RWPE1 (cell line): ENCODE data around the gene TBC1D22A.

Experiments used
- CTCF ChIA-PET: fragments of 350-600 bp; sonication (Branson Sonifier 250); formaldehyde crosslinking; extraction: SDS; loops from one replicate; lab custom pipeline; 2021; lab: Yijun Ruan, JAX
- POLR2A ChIA-PET: fragments of 400-600 bp; formaldehyde crosslinking; extraction: SDS; loops from one replicate; lab custom pipeline; 2020; ENCODE audit warnings: antibody characterized with exemption; ENCODE audit not compliant: low non-redundant PET; lab: Yijun Ruan, JAX
- DNase-seq: peaks from one replicate; pipeline ENCODE4 v3.0.0; 2012; ENCODE audit warnings: low spot score
- H3K27ac ChIP-seq: fragments of 450-650 bp; 2 replicates; pipeline ENCODE4 v1.5.1; 2017
- TF ChIP-seq, protein P1 (sequence below): fragments of 450-650 bp; conservative IDR thresholded peaks from 2 replicates; pipeline ENCODE4 v1.5.1; 2017; ENCODE audit warnings: low read depth, mild to moderate bottlenecking

Gene TBC1D22A

DNA sequence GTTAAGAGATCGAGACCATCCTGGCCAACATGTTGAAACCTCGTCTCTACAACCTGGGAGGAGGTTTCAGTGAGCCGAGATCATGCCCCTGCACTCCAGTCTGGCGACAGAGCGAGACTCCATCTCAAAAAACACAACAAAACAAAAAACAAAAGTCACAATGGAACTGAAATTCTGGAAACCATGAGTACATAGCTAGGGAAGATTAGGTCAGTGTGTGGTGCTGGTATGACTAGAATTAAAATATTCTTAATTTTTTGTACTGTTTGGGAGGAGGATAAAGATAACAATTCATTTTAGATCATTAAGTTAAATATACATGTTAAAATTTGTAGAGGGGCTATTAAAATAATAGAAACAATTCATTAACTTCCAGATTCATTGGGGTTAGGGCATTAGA is 344.4 kb downstream of the TBC1D22A start:
- DNase-seq = no peak
- H3K27ac ChIP-seq = no peak overlapping the region
- ChIA-PET CTCF (no interaction called here), POLR2A (no interaction called here)
- TF ChIP-seq, protein P1, sequence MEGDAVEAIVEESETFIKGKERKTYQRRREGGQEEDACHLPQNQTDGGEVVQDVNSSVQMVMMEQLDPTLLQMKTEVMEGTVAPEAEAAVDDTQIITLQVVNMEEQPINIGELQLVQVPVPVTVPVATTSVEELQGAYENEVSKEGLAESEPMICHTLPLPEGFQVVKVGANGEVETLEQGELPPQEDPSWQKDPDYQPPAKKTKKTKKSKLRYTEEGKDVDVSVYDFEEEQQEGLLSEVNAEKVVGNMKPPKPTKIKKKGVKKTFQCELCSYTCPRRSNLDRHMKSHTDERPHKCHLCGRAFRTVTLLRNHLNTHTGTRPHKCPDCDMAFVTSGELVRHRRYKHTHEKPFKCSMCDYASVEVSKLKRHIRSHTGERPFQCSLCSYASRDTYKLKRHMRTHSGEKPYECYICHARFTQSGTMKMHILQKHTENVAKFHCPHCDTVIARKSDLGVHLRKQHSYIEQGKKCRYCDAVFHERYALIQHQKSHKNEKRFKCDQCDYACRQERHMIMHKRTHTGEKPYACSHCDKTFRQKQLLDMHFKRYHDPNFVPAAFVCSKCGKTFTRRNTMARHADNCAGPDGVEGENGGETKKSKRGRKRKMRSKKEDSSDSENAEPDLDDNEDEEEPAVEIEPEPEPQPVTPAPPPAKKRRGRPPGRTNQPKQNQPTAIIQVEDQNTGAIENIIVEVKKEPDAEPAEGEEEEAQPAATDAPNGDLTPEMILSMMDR = no peak

DNA sequence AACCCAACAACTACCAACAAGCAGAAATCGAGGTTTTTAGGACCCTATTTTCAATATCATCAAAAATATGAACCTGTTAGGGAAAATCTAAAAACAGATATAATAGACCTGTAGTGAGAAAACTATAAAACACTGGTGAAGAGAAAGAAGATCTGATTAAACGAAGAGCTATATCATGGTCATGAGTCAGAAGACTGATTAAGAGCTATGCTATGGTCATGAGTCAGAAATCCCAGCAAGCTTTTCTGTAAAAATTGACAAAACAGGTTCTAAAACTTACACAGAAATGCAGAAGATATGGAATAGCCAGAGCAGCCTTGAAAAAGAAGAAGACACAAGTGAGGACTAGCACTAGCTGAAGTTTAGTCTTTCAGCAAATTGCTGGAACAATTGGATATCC is 345.0 kb downstream of the TBC1D22A start:
- peak; percentile 61 for DNase-seq
- ChIA-PET POLR2A (no interaction called here), CTCF (no interaction called here)
- TF ChIP-seq, protein P1 = no peak
- H3K27ac ChIP-seq = no peak overlapping the region

DNA sequence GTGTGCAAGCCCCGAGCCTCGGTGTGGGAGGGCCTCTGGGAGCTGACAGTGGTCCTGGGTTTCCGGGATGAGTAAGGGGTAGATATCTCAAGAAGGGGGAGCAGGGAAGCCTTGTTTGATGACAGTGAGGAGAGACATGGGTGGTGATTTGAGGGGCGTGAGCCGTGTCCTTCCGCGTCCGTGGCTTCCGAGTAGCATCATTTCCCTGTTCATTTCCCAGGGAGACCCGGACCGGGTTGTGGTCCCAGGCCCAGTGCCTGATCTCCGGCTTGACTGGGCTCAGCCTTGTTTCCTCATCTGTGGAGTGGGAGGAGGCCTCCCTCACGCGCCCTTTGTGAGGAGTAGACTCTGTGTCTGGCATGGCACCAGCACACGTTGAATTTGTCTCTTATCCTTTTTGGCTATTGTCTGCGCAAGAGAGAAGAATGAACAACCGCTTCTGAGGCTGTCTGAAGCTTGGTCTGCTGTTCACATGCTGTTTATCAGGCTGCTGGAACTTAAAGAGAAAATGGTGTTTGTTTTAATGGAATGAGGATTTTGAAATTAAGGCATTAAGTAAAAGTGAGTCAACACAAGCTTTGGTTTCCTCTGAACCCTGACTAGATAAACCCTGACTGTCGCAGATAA is 348.5 kb downstream of the TBC1D22A start:
- H3K27ac ChIP-seq = no peak overlapping the region
- DNase-seq = no peak
- ChIA-PET POLR2A (no interaction called here), CTCF (no interaction called here)
- TF ChIP-seq, protein P1 = no peak

DNA sequence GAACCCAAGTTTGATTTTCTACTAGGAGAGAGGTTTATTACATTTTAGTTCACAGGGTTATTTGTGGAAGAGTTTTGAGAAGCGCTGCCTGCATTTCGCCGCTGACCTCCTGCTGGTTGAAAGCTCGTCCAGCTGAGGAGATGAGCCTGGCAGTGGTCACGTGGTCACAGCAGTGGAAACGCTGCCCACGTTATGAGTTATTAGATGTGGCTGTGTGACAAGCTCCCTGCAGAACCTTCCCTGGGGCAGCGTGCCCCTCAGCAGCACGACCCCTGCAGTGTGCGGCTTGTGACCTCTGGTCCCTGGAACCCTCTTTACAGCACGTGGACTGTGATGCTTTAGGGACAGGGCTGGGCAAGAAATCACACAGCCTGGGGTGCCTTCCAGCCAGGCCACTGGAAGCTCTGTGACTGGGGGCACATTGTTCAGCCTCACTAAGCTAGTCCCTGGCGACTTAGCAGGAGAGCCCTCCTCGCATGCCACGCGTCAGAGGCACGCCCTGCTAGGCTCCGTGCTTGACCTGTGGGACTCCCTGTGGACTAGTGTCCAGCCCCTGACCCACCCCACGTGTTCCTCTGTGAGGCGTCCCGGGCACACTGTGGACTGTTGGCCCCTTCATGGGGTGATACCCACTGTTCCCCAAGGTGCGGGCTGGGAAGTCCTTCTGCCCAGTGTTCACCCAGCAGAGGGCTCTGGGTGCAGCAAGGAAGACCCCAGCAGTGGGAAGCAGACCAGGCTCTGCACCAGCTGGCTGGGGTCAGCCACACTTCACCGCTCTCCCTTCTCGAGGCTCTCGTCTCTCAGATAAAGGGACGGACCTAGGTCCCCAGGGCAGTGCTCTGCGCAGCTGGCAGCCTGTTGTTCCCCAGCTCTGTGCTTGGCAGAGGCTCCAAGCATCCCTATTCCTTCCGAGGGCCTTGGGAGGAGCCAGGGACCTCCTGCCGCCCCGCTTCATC is 349.5 kb downstream of the TBC1D22A start:
- no peak overlapping the region for H3K27ac ChIP-seq
- DNase-seq = no peak
- CTCF ChIA-PET = interaction anchor here (0.7 kb wide), 1 partner anchor 323 kb away, joined by 4 read pairs; no protein-coding TSS in a partner anchor
- TF ChIP-seq, protein P1 = no peak
- POLR2A ChIA-PET = no interaction called here

DNA sequence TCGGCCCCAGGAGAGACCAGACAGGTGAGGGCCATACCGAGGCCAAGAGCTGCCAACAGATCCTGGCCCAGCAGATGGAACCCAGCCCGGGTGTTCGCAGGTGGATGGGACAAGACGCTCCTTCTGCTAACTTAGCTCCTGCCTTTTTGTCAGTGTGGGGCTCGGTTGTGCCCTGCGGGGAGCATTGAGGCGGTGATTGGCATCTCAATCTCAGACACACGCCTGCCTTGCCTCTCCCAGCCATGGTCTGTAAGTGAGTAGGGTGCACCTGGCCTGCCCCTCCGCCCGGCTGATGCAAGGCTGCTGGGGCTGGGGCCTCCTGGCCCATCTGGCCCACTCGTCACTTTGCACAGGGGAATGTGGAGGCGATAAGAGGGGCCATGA is 350.1 kb downstream of the TBC1D22A start:
- CTCF ChIA-PET = interaction anchor here (0.7 kb wide), 1 partner anchor 322 kb away, joined by 4 read pairs; no protein-coding TSS in a partner anchor
- TF ChIP-seq, protein P1 = no peak
- POLR2A ChIA-PET = no interaction called here
- no peak for DNase-seq
- no peak overlapping the region for H3K27ac ChIP-seq

DNA sequence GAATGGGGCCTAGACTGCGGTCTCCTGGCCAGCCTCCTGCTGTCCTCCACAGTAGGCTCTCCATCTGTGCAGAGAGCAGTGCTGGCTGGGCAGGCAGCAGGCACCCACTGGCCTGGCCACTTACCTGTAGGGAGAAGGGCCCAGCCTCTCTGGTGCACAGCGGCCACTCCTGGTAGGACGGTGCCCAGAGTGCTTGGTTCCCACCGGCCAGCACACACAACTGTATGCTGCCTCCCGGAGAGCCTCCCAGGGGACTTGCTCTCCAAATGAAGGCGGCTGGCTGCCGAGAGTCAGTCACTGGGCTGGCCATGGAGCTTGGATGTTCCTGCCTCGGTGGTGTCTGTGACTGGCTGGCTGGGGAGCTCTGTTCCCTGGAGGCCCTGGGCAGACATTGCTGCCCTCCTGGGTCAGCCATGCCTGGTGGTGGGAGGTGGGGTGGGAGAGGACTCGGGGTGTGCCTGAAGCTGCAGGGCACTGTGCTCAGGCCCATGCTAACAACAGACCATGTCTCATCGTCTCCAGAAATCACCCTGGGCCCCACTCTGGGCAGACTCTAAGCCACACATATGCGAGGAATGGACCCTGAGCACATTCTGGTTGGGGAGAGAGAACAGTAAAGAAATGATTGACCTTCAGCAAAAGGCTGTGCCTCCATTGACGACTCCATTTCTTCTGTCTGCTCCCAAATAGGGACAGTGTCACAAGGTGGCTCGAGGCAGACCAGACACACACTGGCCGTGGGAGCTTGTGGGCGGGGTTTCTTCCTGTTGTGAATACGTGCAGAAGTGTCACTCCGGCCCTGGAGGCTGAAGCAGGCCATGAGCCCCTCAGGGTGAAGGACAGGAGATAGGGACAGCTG is 350.8 kb downstream of the TBC1D22A start:
- ChIA-PET POLR2A (no interaction called here), CTCF (no interaction called here)
- DNase-seq = no peak
- H3K27ac ChIP-seq = no peak overlapping the region
- TF ChIP-seq, protein P1 = no peak
